Esophagus squamous epithelium (tissue), 5 donors: Measurements from ENCODE around the gene ERLIN1. TPM values are rescaled to one million over a fixed set of nuclear protein-coding genes. Genes with fewer than 3 reads are reported as not detected.

Experiments used
- DNase-seq: peaks from one replicate; lab custom pipeline; 2025; lab: John Stamatoyannopoulos, UW
- H3K27ac ChIP-seq, 4 donors: fragments of 200-600 bp; sonication (generic); one replicate each; pipeline ENCODE4 v1.5.1; 2016 to 2019; ENCODE audit warnings: mild to moderate bottlenecking in 1 of 4
- H3K27me3 ChIP-seq, 4 donors: fragments of 200-600 bp; sonication (generic); 1 replicate in 3 of 4; 2 replicates in 1 of 4; pipeline versions ENCODE4 v1.5.1 to v1.6.0; 2017 to 2021; ENCODE audit warnings: antibody characterized with exemption in 1 of 4
- H3K36me3 ChIP-seq, 3 donors: fragments of 200-600 bp; sonication (generic); one replicate each; pipeline ENCODE4 v1.5.1; 2016 to 2019
- H3K4me1 ChIP-seq, 3 donors: fragments of 200-600 bp; sonication (generic); one replicate each; pipeline ENCODE4 v1.5.1; 2017 to 2019
- H3K4me3 ChIP-seq, 4 donors: fragments of 200-600 bp; sonication (generic); 1 replicate in 3 of 4; 2 replicates in 1 of 4; pipeline ENCODE4 v1.5.1; 2016 to 2019; ENCODE audit warnings: mild to moderate bottlenecking in 2 of 4, moderate library complexity in 1 of 4
- H3K9me3 ChIP-seq, 3 donors: fragments of 200-600 bp; sonication (generic); one replicate each; pipeline ENCODE4 v1.5.1; 2016 to 2019
- POLR2A ChIP-seq, 4 donors: fragments of 450-650 bp; IDR thresholded peaks; one replicate each; pipeline ENCODE4 v1.6.1; 2017; ENCODE audit warnings: antibody characterized with exemption in 4 of 4, mild to moderate bottlenecking in 4 of 4, moderate library complexity in 3 of 4
- WGBS, 2 donors: methylation state at CpG; one replicate each; pipeline ENCODE4 v1.1.5; 2018; 5-methylcytosine and 5-hydroxymethylcytosine counted together
- intact Hi-C: fragments of 100-400 bp; cut with DNase I; formaldehyde crosslinking; loops from one replicate; pipeline ENCODE4 v1.15.0; 2022
- total RNA-seq, 4 donors: library from RNA; depleted of rRNA; stranded (reverse); fragments of >200 nt; gene quantifications; one replicate each; pipeline ENCODE4 v1.1.0, GENCODE V29; 2016
- TF ChIP-seq, protein P1 (sequence below), 6 experiments: fragments of 450-650 bp in 4 of 6; fragments of 200-600 bp in 2 of 6; sonication (generic) in 2 of 6; IDR thresholded peaks; one replicate each; pipeline ENCODE4 v1.5.1; 2016 to 2019; ENCODE audit warnings: antibody characterized with exemption in 6 of 6, mild to moderate bottlenecking in 4 of 6, moderate library complexity in 4 of 6
- donor health status: DM: yes; HTN: yes; CAD: no.

The ERLIN1 gene
- total RNA-seq, 4 donors from 2014 or later: 27.7 to 33.3 (median 29.5) TPM

GRCh38 chr10:100101192-100102076, 84.4 kb downstream of the ERLIN1 start:
- DNase-seq: no peak
- no peaks in the 10 kb centered on the region for H3K4me1 ChIP-seq
- intact Hi-C loops: no loop called here
- TF ChIP-seq, protein P1, sequence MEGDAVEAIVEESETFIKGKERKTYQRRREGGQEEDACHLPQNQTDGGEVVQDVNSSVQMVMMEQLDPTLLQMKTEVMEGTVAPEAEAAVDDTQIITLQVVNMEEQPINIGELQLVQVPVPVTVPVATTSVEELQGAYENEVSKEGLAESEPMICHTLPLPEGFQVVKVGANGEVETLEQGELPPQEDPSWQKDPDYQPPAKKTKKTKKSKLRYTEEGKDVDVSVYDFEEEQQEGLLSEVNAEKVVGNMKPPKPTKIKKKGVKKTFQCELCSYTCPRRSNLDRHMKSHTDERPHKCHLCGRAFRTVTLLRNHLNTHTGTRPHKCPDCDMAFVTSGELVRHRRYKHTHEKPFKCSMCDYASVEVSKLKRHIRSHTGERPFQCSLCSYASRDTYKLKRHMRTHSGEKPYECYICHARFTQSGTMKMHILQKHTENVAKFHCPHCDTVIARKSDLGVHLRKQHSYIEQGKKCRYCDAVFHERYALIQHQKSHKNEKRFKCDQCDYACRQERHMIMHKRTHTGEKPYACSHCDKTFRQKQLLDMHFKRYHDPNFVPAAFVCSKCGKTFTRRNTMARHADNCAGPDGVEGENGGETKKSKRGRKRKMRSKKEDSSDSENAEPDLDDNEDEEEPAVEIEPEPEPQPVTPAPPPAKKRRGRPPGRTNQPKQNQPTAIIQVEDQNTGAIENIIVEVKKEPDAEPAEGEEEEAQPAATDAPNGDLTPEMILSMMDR (IDR thresholded peaks at IDR 0.05): no peak
- no peak for TF ChIP-seq POLR2A (IDR thresholded peaks at IDR 0.05)
- WGBS, 2 donors: 40 to 44% methylated on average over 6 of the region's 6 CpGs
- H3K27ac ChIP-seq: no peak overlapping the region
- H3K36me3 ChIP-seq: no peaks in the 10 kb centered on the region
- H3K27me3 ChIP-seq: peaks cover 0 to 21% (median 0%) of the 10 kb centered on the region in 4 donors
- H3K9me3 ChIP-seq: peaks cover 0 to 4% (median 0%) of the 10 kb centered on the region in 3 donors
- H3K4me3 ChIP-seq: no peak overlapping the region

- TF ChIP-seq, protein P1 (IDR thresholded peaks at IDR 0.05): peak in 1 of 6 experiments; percentile 26
- TF ChIP-seq POLR2A (IDR thresholded peaks at IDR 0.05): no peak
- Histone ChIP-seq H3K9me3 (peaks cover 0 to 4% (median 0%) of the 10 kb centered on the region in 3 donors), H3K4me1 (no peaks in the 10 kb centered on the region), H3K27me3 (peaks cover 0 to 21% (median 0%) of the 10 kb centered on the region in 4 donors), H3K4me3 (no peak overlapping the region), H3K27ac (no peak overlapping the region), H3K36me3 (no peaks in the 10 kb centered on the region)
- intact Hi-C loops: no loop called here
- no peak for DNase-seq
- 39 to 46% methylated on average over 6 of the region's 6 CpGs for WGBS, 2 donors
Observed at GRCh38 chr10:100100651-100101184, 85.1 kb downstream of the ERLIN1 start.

Other genes with a start within 250 kb of the ERLIN1 start
- 10 to 100 TPM in 3 of 4 donors, 1 to 10 TPM in 1; 9.5 to 15.8 (median 11.4) TPM for gene DNMBP, start 176.1 kb downstream of the ERLIN1 start, total RNA-seq
- gene CPN1, start 104.2 kb downstream of the ERLIN1 start, total RNA-seq: not detected
- 10 to 100 TPM in 3 of 4 donors, 1 to 10 TPM in 1; 6.9 to 20.8 (median 19.5) TPM for gene CHUK, start 43.6 kb upstream of the ERLIN1 start, total RNA-seq
- 10 to 100 TPM in 3 of 4 donors, 1 to 10 TPM in 1; 6.7 to 22.1 (median 19.4) TPM for gene CWF19L1, start 81.6 kb upstream of the ERLIN1 start, total RNA-seq
- 10 to 100 TPM; 38.3 to 73.1 (median 54.5) TPM for gene BLOC1S2, start 100.7 kb upstream of the ERLIN1 start, total RNA-seq
- not detected for gene PKD2L1, start 144.2 kb upstream of the ERLIN1 start, total RNA-seq
- 100 to 1,000 TPM in 2 of 4 donors, 10 to 100 TPM in 2; 46.7 to 307 (median 101) TPM for gene SCD, start 161.2 kb upstream of the ERLIN1 start, total RNA-seq